Measurements from ENCODE around the gene ZNF578. TPM values are rescaled to one million over a fixed set of nuclear protein-coding genes. Genes with fewer than 3 reads are reported as not detected.
"Not testable (repeated sequence)": the region's sequence is repeated elsewhere in the genome, so short reads cannot be mapped to it uniquely, and the experiment has no call there.

The ZNF578 gene
- total RNA-seq, 1 donor from 2014 or later, result 2.6 TPM

- ATAC-seq (ENCODE audit: poor library complexity), result no peak
These were observed 89.8 kb downstream of the ZNF578 start for GRCh38 chr19:52542984-52543664.

GRCh38 chr19:52554216-52554971, 101.0 kb downstream of the ZNF578 start:
- no peak for DNase-seq
- intact Hi-C loops (cut with DNase I), result no loop called here
- ATAC-seq (ENCODE audit: poor library complexity), result no peak

More at GRCh38 chr19:52542984-52543664, 89.8 kb downstream of the ZNF578 start:
- intact Hi-C loops (cut with DNase I), result no loop called here
- no peak for DNase-seq

GRCh38 chr19:52557231-52557995, 104.1 kb downstream of the ZNF578 start:
- intact Hi-C loops (cut with DNase I), result no loop called here
- ATAC-seq (ENCODE audit: poor library complexity) (no peak), DNase-seq (no peak)

- ATAC-seq (ENCODE audit: poor library complexity); DNase-seq; intact Hi-C loops (cut with DNase I): not testable (repeated sequence)
These were observed 105.5 kb downstream of the ZNF578 start for GRCh38 chr19:52558732-52559445.

GRCh38 chr19:52561611-52562010, 108.3 kb downstream of the ZNF578 start:
- ATAC-seq (ENCODE audit: poor library complexity); DNase-seq; intact Hi-C loops (cut with DNase I): not testable (repeated sequence)

Other genes with a start within 250 kb of the ZNF578 start
- gene ZNF766, start 184.0 kb upstream of the ZNF578 start, total RNA-seq, result 11.1 TPM
- 15.9 TPM for gene ZNF480, start 156.4 kb upstream of the ZNF578 start, total RNA-seq
- gene ZNF610, start 117.3 kb upstream of the ZNF578 start, total RNA-seq, result 3.0 TPM
- 19.4 TPM for gene ZNF880, start 83.6 kb upstream of the ZNF578 start, total RNA-seq
- gene ZNF528, start 55.7 kb upstream of the ZNF578 start, total RNA-seq, result 10.8 TPM
- gene ZNF534, start 24.4 kb upstream of the ZNF578 start, total RNA-seq, result 0.43 TPM
- gene ZNF808, start 74.1 kb downstream of the ZNF578 start, total RNA-seq, result 32.6 TPM
- 15.6 TPM for gene ZNF701, start 116.7 kb downstream of the ZNF578 start, total RNA-seq
- gene ZNF83, start 184.8 kb downstream of the ZNF578 start, total RNA-seq, result 15.6 TPM